ENCODE results near the gene GPR39. TPM values are rescaled to one million over a fixed set of nuclear protein-coding genes. Genes with fewer than 3 reads are reported as not detected.

The GPR39 gene
- total and polyA plus RNA-seq, 9 donors, result 0.08 to 2.0 (median 0.42) TPM; not detected in 2

GRCh38 chr2:132573444-132574007, 156.9 kb downstream of the GPR39 start:
- intact Hi-C loops (cut with DNase I), result no loop called here
- no peak overlapping the region for H3K27ac ChIP-seq
- DNase-seq, result no peak
- H3K36me3 ChIP-seq, result no peaks in the 10 kb centered on the region
- TF ChIP-seq EP300 (IDR thresholded peaks at IDR 0.05), result no peak
- no peak for TF ChIP-seq CTCF (IDR thresholded peaks at IDR 0.05)
- TF ChIP-seq POLR2A (IDR thresholded peaks at IDR 0.05), result no peak
- H3K9me3 ChIP-seq, result no peaks in the 10 kb centered on the region
- H3K4me1 ChIP-seq (ENCODE audit: insufficient read depth), result no peaks in the 10 kb centered on the region
- 79 to 81% (median 79%) methylated on average over 3 of the region's 3 CpGs for WGBS, 3 donors
- H3K4me3 ChIP-seq, result no peak overlapping the region
- H3K27me3 ChIP-seq, result no peaks in the 10 kb centered on the region

GRCh38 chr2:132577686-132578085, 161.1 kb downstream of the GPR39 start:
- WGBS, 3 donors, result 76 to 85% (median 81%) methylated on average over 2 of the region's 2 CpGs
- H3K27ac ChIP-seq, result no peak overlapping the region
- TF ChIP-seq EP300 (IDR thresholded peaks at IDR 0.05) (no peak), CTCF (IDR thresholded peaks at IDR 0.05) (no peak), POLR2A (IDR thresholded peaks at IDR 0.05) (no peak)
- no peaks in the 10 kb centered on the region for H3K4me1 ChIP-seq (ENCODE audit: insufficient read depth)
- no peaks in the 10 kb centered on the region for H3K36me3 ChIP-seq
- no peak overlapping the region for H3K4me3 ChIP-seq
- no peaks in the 10 kb centered on the region for H3K9me3 ChIP-seq
- H3K27me3 ChIP-seq, result no peaks in the 10 kb centered on the region
- no peak for DNase-seq
- intact Hi-C loops (cut with DNase I), result no loop called here

DNA sequence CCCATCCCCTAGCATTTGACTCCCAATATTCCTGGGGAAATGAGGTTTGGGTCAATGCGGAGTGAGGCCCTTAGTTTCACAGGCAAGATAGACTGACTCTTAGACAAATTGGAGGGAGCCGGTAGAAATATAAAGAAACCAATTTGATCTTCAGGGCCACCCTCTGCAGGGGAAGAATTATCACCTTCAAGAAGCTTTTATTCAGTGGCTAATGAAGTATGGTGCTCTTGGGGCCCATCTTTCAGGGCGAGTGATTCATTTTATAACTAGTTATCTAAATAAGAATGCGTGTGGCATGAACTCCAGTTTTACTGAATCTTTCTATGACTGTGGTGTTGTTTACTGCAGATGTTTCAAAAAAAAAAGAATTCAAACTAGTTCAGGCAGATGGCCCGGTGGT, 165.0 kb downstream of the GPR39 start:
- H3K27ac ChIP-seq, result no peak overlapping the region
- no peaks in the 10 kb centered on the region for H3K36me3 ChIP-seq
- H3K27me3 ChIP-seq, result no peaks in the 10 kb centered on the region
- WGBS, 3 donors, result 72 to 77% (median 73%) methylated on average over 5 of the region's 5 CpGs
- no peak for DNase-seq
- no peaks in the 10 kb centered on the region for H3K9me3 ChIP-seq
- intact Hi-C loops (cut with DNase I), result no loop called here
- H3K4me1 ChIP-seq (ENCODE audit: insufficient read depth), result no peaks in the 10 kb centered on the region
- TF ChIP-seq EP300 (IDR thresholded peaks at IDR 0.05) (no peak), CTCF (IDR thresholded peaks at IDR 0.05) (no peak), POLR2A (IDR thresholded peaks at IDR 0.05) (no peak)
- H3K4me3 ChIP-seq, result no peak overlapping the region

- intact Hi-C loops (cut with DNase I), result no loop called here
- WGBS, 3 donors, result 58 to 75% (median 64%) methylated on average over 9 of the region's 9 CpGs
- Histone ChIP-seq H3K27me3 (no peaks in the 10 kb centered on the region), H3K4me1 (ENCODE audit: insufficient read depth) (no peaks in the 10 kb centered on the region), H3K27ac (no peak overlapping the region), H3K4me3 (no peak overlapping the region), H3K36me3 (no peaks in the 10 kb centered on the region), H3K9me3 (no peaks in the 10 kb centered on the region)
- no peak for DNase-seq
- TF ChIP-seq CTCF (IDR thresholded peaks at IDR 0.05), result no peak
- TF ChIP-seq EP300 (IDR thresholded peaks at IDR 0.05), result no peak
- no peak for TF ChIP-seq POLR2A (IDR thresholded peaks at IDR 0.05)
These were observed 165.6 kb downstream of the GPR39 start for GRCh38 chr2:132581991-132582738.
